Pons (tissue), 1 donor: ENCODE results near the gene ITGAE.

Experiments
- DNase-seq: peaks from one replicate; pipeline ENCODE4 v3.0.0-alpha.2; 2016; ENCODE audit warnings: low spot score

Gene ITGAE

DNA sequence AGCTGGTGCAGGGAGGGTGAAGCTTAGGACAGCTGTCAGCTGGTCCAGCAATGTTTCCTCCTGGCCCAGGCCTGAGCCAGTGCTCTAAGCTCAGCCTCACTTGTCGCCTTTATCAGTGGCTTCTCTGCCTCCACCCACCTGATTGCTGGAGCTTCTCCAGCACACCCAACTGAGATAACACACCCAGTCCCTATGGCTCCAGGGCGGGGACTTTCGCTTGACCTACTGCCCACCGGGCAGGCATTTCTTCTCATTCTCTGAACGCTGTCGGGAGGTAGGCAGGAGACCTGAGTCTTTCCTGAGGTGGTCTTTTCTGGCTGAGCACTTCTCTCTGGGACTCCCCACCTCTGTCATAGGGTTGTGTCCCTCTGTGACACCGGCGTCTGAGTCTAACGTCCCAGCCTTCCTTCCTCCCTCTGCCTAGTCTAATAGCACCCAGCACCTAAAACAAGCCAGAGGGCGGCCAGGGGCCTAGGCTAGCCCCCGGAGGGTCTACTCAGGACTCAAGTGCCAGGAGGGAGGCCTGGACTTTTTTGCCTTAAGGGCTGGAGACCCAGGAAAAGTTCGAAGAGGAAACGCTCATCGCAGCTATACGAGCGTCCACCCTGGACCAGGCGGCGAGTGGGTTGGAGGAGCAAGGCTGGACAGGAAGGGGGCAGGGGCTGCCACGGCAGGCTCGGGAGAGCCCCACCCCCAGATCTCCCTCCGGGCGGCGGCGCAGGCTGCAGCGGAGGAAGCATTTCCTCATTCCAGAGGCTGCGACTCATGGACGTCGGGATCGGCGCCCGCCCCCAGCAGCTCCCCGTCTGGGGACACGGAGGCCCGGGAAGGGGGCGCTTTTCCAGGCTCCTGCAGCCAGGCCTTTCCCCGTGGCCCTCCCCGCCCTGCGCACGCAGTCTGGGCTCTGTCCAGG, 133.4 kb downstream of the ITGAE start:
- peak; percentile 45 for DNase-seq

- DNase-seq = no peak
These were observed 134.5 kb downstream of the ITGAE start for GRCh38 chr17:3666516-3666915.

GRCh38 chr17:3665834-3666233, 135.2 kb downstream of the ITGAE start:
- peak; percentile 66 for DNase-seq
